HG03469 (cell line): ENCODE results near the gene SCAMP2.

ENCODE experiments used
- ATAC-seq: cut with Tn5 transposase; IDR thresholded peaks from one replicate; pipeline ENCODE4 v1.9.1; 2021; ENCODE audit warnings: mild to moderate bottlenecking, moderate library complexity, moderate number of reproducible peaks; ENCODE audit not compliant: unreplicated experiment

The SCAMP2 gene

GRCh38 chr15:74821790-74822158, 51.4 kb downstream of the SCAMP2 start:
- no peak for ATAC-seq

- ATAC-seq = no peak
Measured at GRCh38 chr15:74821091-74821789, 51.9 kb downstream of the SCAMP2 start.

GRCh38 chr15:74820056-74820455, 53.1 kb downstream of the SCAMP2 start:
- ATAC-seq = no peak

GRCh38 chr15:74817370-74817737, 55.8 kb downstream of the SCAMP2 start:
- ATAC-seq = no peak

GRCh38 chr15:74816624-74817369, 56.4 kb downstream of the SCAMP2 start:
- no peak for ATAC-seq

GRCh38 chr15:74815961-74816360, 57.2 kb downstream of the SCAMP2 start:
- no peak for ATAC-seq

GRCh38 chr15:74815121-74815934, 57.8 kb downstream of the SCAMP2 start:
- ATAC-seq = no peak

- ATAC-seq = no peak
Measured at GRCh38 chr15:74812533-74812932, 60.6 kb downstream of the SCAMP2 start, which contains the start of gene LMAN1L. TSS of gene LMAN1L (plus strand) at chr15:74812835. CDS start at chr15:74812855, 20 bp downstream.

- no peak for ATAC-seq
Measured at GRCh38 chr15:74809956-74810355, 63.2 kb downstream of the SCAMP2 start.

- ATAC-seq = no peak
Measured at GRCh38 chr15:74809242-74809641, 63.9 kb downstream of the SCAMP2 start.

- no peak for ATAC-seq
Measured at GRCh38 chr15:74808840-74809229, 64.3 kb downstream of the SCAMP2 start.

GRCh38 chr15:74808078-74808839, 64.9 kb downstream of the SCAMP2 start:
- no peak for ATAC-seq

GRCh38 chr15:74807282-74807681, 65.9 kb downstream of the SCAMP2 start:
- no peak for ATAC-seq

- ATAC-seq = no peak
Measured at GRCh38 chr15:74804935-74805334, 68.2 kb downstream of the SCAMP2 start.

GRCh38 chr15:74802862-74803447, 70.2 kb downstream of the SCAMP2 start:
- no peak for ATAC-seq

- ATAC-seq = no peak
Measured at GRCh38 chr15:74802290-74802689, 70.9 kb downstream of the SCAMP2 start.

GRCh38 chr15:74801311-74801997, 71.7 kb downstream of the SCAMP2 start:
- ATAC-seq = no peak

GRCh38 chr15:74800559-74801094, 72.5 kb downstream of the SCAMP2 start:
- ATAC-seq = no peak

- no peak for ATAC-seq
Measured at GRCh38 chr15:74799856-74800558, 73.2 kb downstream of the SCAMP2 start.
